Measurements from ENCODE around the gene PNKD. TPM values are rescaled to one million over a fixed set of nuclear protein-coding genes. Genes with fewer than 3 reads are reported as not detected.
"Not testable (repeated sequence)": the region's sequence is repeated elsewhere in the genome, so short reads cannot be mapped to it uniquely, and the experiment has no call there.

PNKD gene
- total and polyA plus RNA-seq, 7 experiments from 2014 or later = 18.5 to 108 (median 37.6) TPM

DNA sequence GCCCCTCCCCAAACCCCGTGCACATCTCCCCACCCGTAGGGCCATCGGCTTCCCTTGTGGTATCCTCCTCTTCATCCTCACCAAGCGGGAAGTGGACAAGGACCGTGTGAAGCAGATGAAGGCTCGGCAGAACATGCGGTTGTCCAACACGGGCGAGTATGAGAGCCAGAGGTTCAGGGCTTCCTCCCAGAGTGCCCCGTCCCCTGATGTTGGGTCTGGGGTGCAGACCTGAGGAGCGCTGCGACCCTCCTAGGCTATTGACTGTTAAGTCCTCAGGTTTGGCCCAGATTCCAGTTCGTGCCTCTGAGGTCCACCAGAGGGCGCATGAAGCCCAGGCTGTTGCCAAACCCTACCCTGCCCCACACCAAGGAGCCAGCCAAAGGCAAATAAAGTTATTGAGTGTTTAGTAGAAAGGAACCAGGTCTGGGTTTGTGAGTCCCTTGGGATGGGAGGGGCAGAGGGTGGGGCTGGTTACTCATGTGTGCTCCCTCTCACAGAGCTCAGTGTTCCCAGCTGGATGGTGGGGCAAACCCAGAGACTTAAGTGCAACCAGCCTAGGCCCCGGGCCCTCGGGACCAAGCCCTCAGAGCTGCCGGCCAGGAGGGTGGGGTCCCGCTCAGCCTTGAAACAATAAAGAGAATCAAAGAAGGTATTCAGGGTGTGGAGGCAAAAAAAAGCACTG, 2.4 kb downstream of the PNKD start:
- Mint-ChIP-seq H3K4me3 (peak overlapping the region in 8 of 10 donors; percentile 17 to 84 (median 51)), H3K27me3 (no peaks in the 10 kb centered on the region), H3K4me1 (peaks cover 21 to 50% (median 39%) of the 10 kb centered on the region in 7 donors), H3K27ac (peak overlapping the region in 8 of 9 donors; percentile 4 to 89 (median 73)), H3K36me3 (peaks cover 0 to 34% (median 11%) of the 10 kb centered on the region in 5 donors), H3K9me3 (peaks cover 0 to 4% (median 0%) of the 10 kb centered on the region in 11 donors)
- H3K27ac ChIP-seq (ENCODE audit: low read depth, low read length) = peak overlapping the region; percentile 21
- intact Hi-C loops (cut with micrococcal nuclease) = loop anchor here (1.0 to 10.0 kb wide), 9 partner anchors 20 to 1860 kb away; partner anchors contain the start of genes CATIP (in 2 of the 2), CNPPD1 (in 1 of the 2), GMPPA (in 1 of the 2) and RETREG2 (in 1 of the 2)
- no peak overlapping the region for H3K4me3 ChIP-seq (ENCODE audit: low read length)
- ChIA-PET CTCF (interaction anchor here (0.6 to 9.4 kb wide), 21 partner anchors 10 to 400 kb away, joined by 3 to 188 read pairs (median 4); partner anchors contain the start of genes CATIP and TMBIM1), POLR2A (interaction anchor here (0.6 to 9.0 kb wide), 7 partner anchors 12 to 124 kb away, joined by 3 to 125 read pairs (median 17); partner anchors contain the start of genes CATIP and TMBIM1)
- H3K36me3 ChIP-seq (ENCODE audit: control insufficient read depth in 2 of 3, insufficient read depth in 3 of 3, low read length in 3 of 3) = peaks cover 13 to 47% (median 19%) of the 10 kb centered on the region in 3 experiments
- peaks cover 27 to 30% of the 10 kb centered on the region in 2 donors for H3K4me1 ChIP-seq (ENCODE audit: control insufficient read depth in 2 of 2, insufficient read depth in 2 of 2, low read length in 2 of 2)
- DNase-seq = peak; percentile 60 to 81 (median 77)
- no peaks in the 10 kb centered on the region for H3K27me3 ChIP-seq (ENCODE audit: control insufficient read depth in 2 of 2, insufficient read depth in 2 of 2, low read length in 2 of 2)
- H3K9me3 ChIP-seq (ENCODE audit: control insufficient read depth in 2 of 3, low read length in 3 of 3) = no peaks in the 10 kb centered on the region
- ATAC-seq = peak; percentile 23

DNA sequence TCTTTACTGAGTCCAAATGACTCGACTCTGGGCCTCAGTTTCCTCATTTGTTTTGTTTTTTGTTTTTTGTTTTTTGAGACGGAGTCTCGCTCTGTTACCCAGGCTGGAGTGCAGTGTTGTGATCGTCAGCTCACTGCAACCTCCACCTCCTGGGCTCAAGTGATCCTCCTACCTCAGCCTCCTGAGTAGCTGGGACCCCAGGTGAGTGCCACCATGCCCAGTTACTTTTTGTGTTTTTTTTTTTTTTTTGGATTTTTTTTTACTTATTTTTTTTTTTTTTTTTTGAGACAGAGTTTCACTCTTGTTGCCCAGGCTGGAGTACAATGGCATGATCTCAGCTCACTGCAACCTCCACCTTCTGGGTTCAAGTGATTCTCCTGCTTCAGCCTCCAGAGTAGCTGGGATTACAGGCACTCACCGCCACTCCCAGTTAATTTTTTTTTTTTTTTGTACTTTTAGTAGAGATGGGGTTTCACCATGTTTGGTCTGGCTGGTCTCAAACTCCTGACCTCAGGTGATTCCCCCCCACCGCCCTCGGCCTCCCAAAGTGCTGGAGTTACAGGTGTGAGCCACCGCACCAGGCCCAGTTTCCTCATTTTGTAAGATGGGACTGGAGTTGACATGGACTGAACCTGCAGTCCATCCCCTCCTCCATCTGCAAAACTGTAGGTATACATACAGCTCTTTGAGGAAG, 3.0 kb downstream of the PNKD start:
- Histone ChIP-seq H3K27ac (ENCODE audit: low read depth, low read length) (peak overlapping the region; percentile 24), H3K4me1 (ENCODE audit: control insufficient read depth in 2 of 2, insufficient read depth in 2 of 2, low read length in 2 of 2) (peaks cover 27 to 30% of the 10 kb centered on the region in 2 donors), H3K36me3 (ENCODE audit: control insufficient read depth in 2 of 3, insufficient read depth in 3 of 3, low read length in 3 of 3) (peaks cover 13 to 53% (median 22%) of the 10 kb centered on the region in 3 experiments)
- not testable (repeated sequence) for ATAC-seq; H3K9me3 ChIP-seq (ENCODE audit: control insufficient read depth in 2 of 3, low read length in 3 of 3); H3K4me3 Mint-ChIP-seq; DNase-seq; H3K9me3 Mint-ChIP-seq; H3K27me3 ChIP-seq (ENCODE audit: control insufficient read depth in 2 of 2, insufficient read depth in 2 of 2, low read length in 2 of 2); H3K27me3 Mint-ChIP-seq; H3K4me3 ChIP-seq (ENCODE audit: low read length)
- H3K36me3 Mint-ChIP-seq = peaks cover 0 to 35% (median 11%) of the 10 kb centered on the region in 5 donors
- intact Hi-C loops (cut with micrococcal nuclease) = loop anchor here (5.0 to 10.0 kb wide), 5 partner anchors 244 to 1861 kb away; partner anchors contain the start of genes CNPPD1 (in 1 of the 2), GMPPA (in 1 of the 2), RETREG2 (in 1 of the 2) and SMARCAL1 (in 1 of the 2)
- H3K4me1 Mint-ChIP-seq = peaks cover 20 to 50% (median 39%) of the 10 kb centered on the region in 7 donors
- peak overlapping the region in 8 of 9 donors; percentile 8 to 90 (median 66) for H3K27ac Mint-ChIP-seq
- ChIA-PET CTCF (interaction anchor here (0.6 to 9.4 kb wide), 17 partner anchors 10 to 399 kb away, joined by 3 to 188 read pairs (median 4); partner anchors contain the start of genes CATIP and TMBIM1), POLR2A (interaction anchor here (0.8 to 9.0 kb wide), 8 partner anchors 12 to 127 kb away, joined by 3 to 125 read pairs (median 16); partner anchors contain the start of genes CATIP and TMBIM1)

DNA sequence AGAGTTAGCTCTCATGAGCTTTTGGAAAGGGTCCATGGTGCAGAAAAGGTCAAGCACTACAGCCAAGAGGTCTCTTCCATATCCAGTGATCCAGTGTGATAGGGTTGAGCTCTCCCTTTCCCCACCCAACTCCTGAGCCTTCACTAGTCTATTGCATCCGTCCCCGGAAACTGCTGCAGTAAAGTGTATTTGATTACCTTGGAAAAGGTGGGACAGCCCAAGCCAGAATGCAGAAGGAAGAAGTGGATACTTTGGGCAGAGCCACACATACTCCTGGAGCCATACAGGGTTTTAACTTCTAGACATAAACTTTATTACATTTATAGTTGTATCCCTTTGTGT, 3.6 kb downstream of the PNKD start:
- POLR2A ChIA-PET = interaction anchor here (0.8 to 9.0 kb wide), 8 partner anchors 11 to 126 kb away, joined by 3 to 125 read pairs (median 16); partner anchors contain the start of genes CATIP and TMBIM1
- Mint-ChIP-seq H3K9me3 (peaks cover 0 to 4% (median 0%) of the 10 kb centered on the region in 11 donors), H3K27me3 (no peaks in the 10 kb centered on the region), H3K27ac (peak overlapping the region in 8 of 9 donors; percentile 8 to 90 (median 58)), H3K4me3 (no peak overlapping the region), H3K36me3 (peaks cover 0 to 36% (median 11%) of the 10 kb centered on the region in 5 donors), H3K4me1 (peaks cover 20 to 49% (median 39%) of the 10 kb centered on the region in 7 donors)
- DNase-seq (no peak), ATAC-seq (no peak)
- intact Hi-C loops (cut with micrococcal nuclease) = loop anchor here (5.0 to 10.0 kb wide), 5 partner anchors 243 to 1862 kb away; partner anchors contain the start of genes CNPPD1 (in 1 of the 2), GMPPA (in 1 of the 2), RETREG2 (in 1 of the 2) and SMARCAL1 (in 1 of the 2)
- Histone ChIP-seq H3K4me1 (ENCODE audit: control insufficient read depth in 2 of 2, insufficient read depth in 2 of 2, low read length in 2 of 2) (peaks cover 27 to 29% of the 10 kb centered on the region in 2 donors), H3K9me3 (ENCODE audit: control insufficient read depth in 2 of 3, low read length in 3 of 3) (no peaks in the 10 kb centered on the region), H3K27me3 (ENCODE audit: control insufficient read depth in 2 of 2, insufficient read depth in 2 of 2, low read length in 2 of 2) (no peaks in the 10 kb centered on the region), H3K36me3 (ENCODE audit: control insufficient read depth in 2 of 3, insufficient read depth in 3 of 3, low read length in 3 of 3) (peaks cover 13 to 58% (median 28%) of the 10 kb centered on the region in 3 experiments), H3K4me3 (ENCODE audit: low read length) (no peak overlapping the region), H3K27ac (ENCODE audit: low read depth, low read length) (peak overlapping the region; percentile 24)
- CTCF ChIA-PET = interaction anchor here (0.9 to 9.4 kb wide), 10 partner anchors 9 to 399 kb away, joined by 3 to 188 read pairs (median 4); partner anchors contain the start of genes CATIP and TMBIM1

DNA sequence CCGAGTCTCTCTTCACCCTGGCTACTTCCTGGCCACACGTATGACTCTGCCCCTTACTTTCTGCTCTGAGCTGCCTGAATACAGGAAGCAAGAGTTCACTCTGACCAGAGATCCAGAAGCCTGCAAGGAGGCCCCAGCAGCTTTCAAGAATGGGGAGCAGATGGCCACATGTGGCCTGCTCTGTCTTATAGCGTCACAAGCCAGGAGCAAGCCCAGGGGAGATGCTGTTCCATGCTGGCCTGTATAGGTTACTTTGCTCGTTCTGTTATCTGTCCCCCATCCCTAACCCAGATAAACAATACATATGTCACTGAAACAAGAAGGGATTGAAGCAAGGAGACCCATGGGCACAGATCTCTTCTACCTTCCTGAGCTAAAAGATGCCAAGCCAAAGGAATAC, 4.3 kb downstream of the PNKD start:
- Mint-ChIP-seq H3K27ac (peak overlapping the region in 6 of 9 donors; percentile 32 to 68 (median 51)), H3K27me3 (no peaks in the 10 kb centered on the region), H3K36me3 (peaks cover 0 to 33% (median 8%) of the 10 kb centered on the region in 5 donors), H3K4me1 (peaks cover 14 to 42% (median 35%) of the 10 kb centered on the region in 7 donors), H3K9me3 (peaks cover 0 to 4% (median 0%) of the 10 kb centered on the region in 11 donors), H3K4me3 (no peak overlapping the region)
- peaks cover 18 to 64% (median 30%) of the 10 kb centered on the region in 3 experiments for H3K36me3 ChIP-seq (ENCODE audit: control insufficient read depth in 2 of 3, insufficient read depth in 3 of 3, low read length in 3 of 3)
- ChIA-PET CTCF (interaction anchor here (0.9 to 9.4 kb wide), 4 partner anchors 16 to 122 kb away, joined by 3 to 188 read pairs (median 41); partner anchors contain the start of genes CATIP and TMBIM1), POLR2A (interaction anchor here (1.4 to 9.0 kb wide), 4 partner anchors 10 to 122 kb away, joined by 9 to 125 read pairs (median 30); partner anchors contain the start of gene TMBIM1)
- no peak overlapping the region for H3K27ac ChIP-seq (ENCODE audit: low read depth, low read length)
- intact Hi-C loops (cut with micrococcal nuclease) = loop anchor here (5.0 to 10.0 kb wide), 5 partner anchors 243 to 1862 kb away; partner anchors contain the start of genes CNPPD1 (in 1 of the 2), GMPPA (in 1 of the 2), RETREG2 (in 1 of the 2) and SMARCAL1 (in 1 of the 2)
- no peaks in the 10 kb centered on the region for H3K27me3 ChIP-seq (ENCODE audit: control insufficient read depth in 2 of 2, insufficient read depth in 2 of 2, low read length in 2 of 2)
- H3K4me3 ChIP-seq (ENCODE audit: low read length) = no peak overlapping the region
- no peaks in the 10 kb centered on the region for H3K9me3 ChIP-seq (ENCODE audit: control insufficient read depth in 2 of 3, low read length in 3 of 3)
- ATAC-seq = no peak
- H3K4me1 ChIP-seq (ENCODE audit: control insufficient read depth in 2 of 2, insufficient read depth in 2 of 2, low read length in 2 of 2) = peaks cover 23% of the 10 kb centered on the region in 2 donors
- DNase-seq = no peak

DNA sequence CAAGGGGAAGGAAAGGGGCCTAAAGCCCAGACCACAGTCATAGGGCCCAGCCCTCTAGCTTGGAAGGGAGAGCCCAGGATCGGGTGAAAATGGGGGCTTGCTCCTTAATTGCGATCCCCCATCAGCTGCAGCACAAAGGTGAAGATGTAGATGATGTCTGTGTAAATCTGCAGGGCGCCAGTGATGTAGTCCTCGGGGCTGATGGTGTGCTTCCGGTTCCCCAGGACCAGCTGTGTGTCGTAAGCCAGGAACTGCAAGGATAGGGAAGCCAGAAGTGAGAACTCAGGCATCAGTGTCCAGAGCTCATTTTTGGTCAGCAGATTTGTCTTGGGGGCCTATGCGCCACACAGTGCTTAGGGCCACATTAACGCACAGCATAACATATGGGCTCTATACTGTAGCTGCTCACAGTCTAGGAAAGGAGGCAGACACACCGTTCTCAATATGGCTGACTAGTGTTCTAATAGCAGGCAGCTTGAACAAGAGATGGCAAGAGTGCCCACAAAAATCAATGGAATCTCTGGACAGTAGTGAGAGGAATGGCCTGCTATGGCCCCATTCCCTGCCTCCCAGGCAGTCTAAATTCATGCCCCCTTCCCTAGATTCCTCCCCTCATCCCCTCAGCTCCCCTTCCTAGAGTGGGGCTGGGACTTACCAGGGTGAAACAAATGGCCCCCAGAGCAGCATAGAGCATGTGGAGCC, 5.2 kb downstream of the PNKD start:
- Mint-ChIP-seq H3K4me1 (peaks cover 13 to 37% (median 30%) of the 10 kb centered on the region in 7 donors), H3K27me3 (no peaks in the 10 kb centered on the region), H3K9me3 (no peaks in the 10 kb centered on the region), H3K36me3 (peaks cover 4 to 39% (median 8%) of the 10 kb centered on the region in 5 donors), H3K4me3 (no peak overlapping the region), H3K27ac (peak overlapping the region in 7 of 9 donors; percentile 17 to 74 (median 51))
- Histone ChIP-seq H3K9me3 (ENCODE audit: control insufficient read depth in 2 of 3, low read length in 3 of 3) (no peaks in the 10 kb centered on the region), H3K27ac (ENCODE audit: low read depth, low read length) (no peak overlapping the region), H3K36me3 (ENCODE audit: control insufficient read depth in 2 of 3, insufficient read depth in 3 of 3, low read length in 3 of 3) (peaks cover 25 to 71% (median 39%) of the 10 kb centered on the region in 3 experiments), H3K27me3 (ENCODE audit: control insufficient read depth in 2 of 2, insufficient read depth in 2 of 2, low read length in 2 of 2) (no peaks in the 10 kb centered on the region), H3K4me3 (ENCODE audit: low read length) (no peak overlapping the region), H3K4me1 (ENCODE audit: control insufficient read depth in 2 of 2, insufficient read depth in 2 of 2, low read length in 2 of 2) (peaks cover 23% of the 10 kb centered on the region in 2 donors)
- CTCF ChIA-PET = interaction anchor here (0.9 to 9.4 kb wide), 6 partner anchors 16 to 121 kb away, joined by 3 to 188 read pairs (median 4); partner anchors contain the start of genes CATIP and TMBIM1
- POLR2A ChIA-PET = interaction anchor here (0.6 to 9.0 kb wide), 7 partner anchors 9 to 121 kb away, joined by 3 to 125 read pairs (median 9); partner anchors contain the start of gene TMBIM1
- intact Hi-C loops (cut with micrococcal nuclease) = loop anchor here in 1 of 2 donors (10.0 kb wide), 1 partner anchor 1219 kb away; the partner anchor contains the start of gene GMPPA
- ATAC-seq = no peak
- no peak for DNase-seq
